Suprapubic skin (tissue), 4 donors: Measurements from ENCODE around the gene TBC1D16.
"Not testable (repeated sequence)": the region's sequence is repeated elsewhere in the genome, so short reads cannot be mapped to it uniquely, and the experiment has no call there.

Experiments
- CTCF ChIP-seq, 2 donors: fragments of 200-600 bp in 1 of 2; fragments of 450-650 bp in 1 of 2; sonication (generic) in 1 of 2; IDR thresholded peaks; one replicate each; pipeline ENCODE4 v1.5.1; 2016 to 2019; ENCODE audit warnings: antibody characterized with exemption in 2 of 2, mild to moderate bottlenecking in 1 of 2, moderate library complexity in 1 of 2
- EP300 ChIP-seq: sonication (generic); formaldehyde crosslinking; IDR thresholded peaks from one replicate; pipeline ENCODE4 v1.6.1; 2017; ENCODE audit warnings: antibody characterized with exemption
- POLR2AphosphoS5 ChIP-seq, 3 donors: sonication (generic); formaldehyde crosslinking; IDR thresholded peaks; one replicate each; pipeline ENCODE4 v1.6.1; 2017; ENCODE audit warnings: antibody characterized with exemption in 3 of 3

GRCh38 chr17:80046709-80047108, 11.0 kb upstream of the TBC1D16 start:
- not testable (repeated sequence) for TF ChIP-seq CTCF (IDR thresholded peaks at IDR 0.05); EP300; POLR2AphosphoS5 (IDR thresholded peaks at IDR 0.05)
